Natural killer cell (primary cell): Measurements from ENCODE around the gene RELT. TPM values are rescaled to one million over a fixed set of nuclear protein-coding genes. Genes with fewer than 3 reads are reported as not detected.

Experiments
- ATAC-seq, 3 donors: fragments of 150-1000 bp in 2 of 3; fragments of 200-7000 bp in 1 of 3; cut with Tn5 transposase; 1 replicate in 1 of 3; 2 replicates in 2 of 3; pipeline ENCODE4 v1.10.0; 2021; ENCODE audit warnings: mild to moderate bottlenecking in 2 of 3, moderate library complexity in 2 of 3
- DNase-seq, 2 donors: peaks; one replicate each; pipeline versions ENCODE4 v3.0.0 to v3.0.0-alpha.2; 2013 to 2021; ENCODE audit warnings: mixed read lengths in 1 of 2
- H3K27ac ChIP-seq: one replicate; pipeline ENCODE4 v1.5.1; 2013; ENCODE audit warnings: mild to moderate bottlenecking, low read length
- H3K27me3 ChIP-seq: one replicate; pipeline ENCODE4 v1.6.1; 2013; ENCODE audit warnings: low read length; ENCODE audit not compliant: control insufficient read depth, insufficient read depth
- H3K36me3 ChIP-seq: one replicate; pipeline ENCODE4 v1.6.1; 2013; ENCODE audit warnings: low read length; ENCODE audit not compliant: control insufficient read depth, insufficient read depth
- H3K4me1 ChIP-seq: one replicate; pipeline ENCODE4 v1.6.1; 2013; ENCODE audit warnings: low read length; ENCODE audit not compliant: control insufficient read depth, insufficient read depth
- H3K4me3 ChIP-seq: one replicate; pipeline ENCODE4 v1.5.1; 2013; ENCODE audit warnings: low read length
- H3K9me3 ChIP-seq: one replicate; pipeline ENCODE4 v1.6.1; 2013; ENCODE audit warnings: low read length; ENCODE audit not compliant: control insufficient read depth, insufficient read depth
- H3K27ac Mint-ChIP-seq, 2 donors: one replicate each; pipeline ENCODE4 v1.8.0; 2022; ENCODE audit warnings: mild to moderate bottlenecking in 2 of 2, mixed read lengths in 2 of 2, moderate library complexity in 1 of 2
- H3K27me3 Mint-ChIP-seq, 2 donors: one replicate each; pipeline ENCODE4 v1.8.0; 2022; ENCODE audit warnings: low read depth in 2 of 2, mixed read lengths in 2 of 2
- H3K36me3 Mint-ChIP-seq: one replicate; pipeline ENCODE4 v1.8.0; 2022; ENCODE audit warnings: mixed read lengths
- H3K4me1 Mint-ChIP-seq, 2 donors: one replicate each; pipeline ENCODE4 v1.8.0; 2022; ENCODE audit warnings: mixed read lengths in 2 of 2
- H3K4me3 Mint-ChIP-seq: one replicate; pipeline ENCODE4 v1.8.0; 2022; ENCODE audit warnings: mild to moderate bottlenecking, moderate library complexity, mixed read lengths
- H3K9me3 Mint-ChIP-seq, 2 donors: one replicate each; pipeline ENCODE4 v1.8.0; 2022; ENCODE audit warnings: mixed read lengths in 2 of 2
- CTCF ChIP-seq: fragments of 200-600 bp; IDR thresholded peaks from one replicate; pipeline ENCODE4 v1.8.0; 2022; ENCODE audit warnings: antibody characterized with exemption
- WGBS: methylation state at CpG from one replicate; pipeline ENCODE4 v1.1.7; 2013; ENCODE audit warnings: missing lambda C conversion rate; ENCODE audit not compliant: insufficient coverage; 5-methylcytosine and 5-hydroxymethylcytosine counted together
- intact Hi-C: fragments of 100-400 bp; cut with micrococcal nuclease; formaldehyde crosslinking; loops from one replicate; pipeline ENCODE4 v1.14.2; 2022
- total RNA-seq, 4 donors: library from RNA; stranded (reverse); fragments of 120-200 nt in 1 of 4; gene quantifications; one replicate each; pipeline versions ENCODE4 v1.2.3 to v1.2.4, GENCODE V29; 2013 to 2022

Gene RELT
- total RNA-seq, 3 donors from 2014 or later (not counting 1 experiment from before 2014, with no cell fraction given) = 132 to 264 (median 151) TPM

DNA sequence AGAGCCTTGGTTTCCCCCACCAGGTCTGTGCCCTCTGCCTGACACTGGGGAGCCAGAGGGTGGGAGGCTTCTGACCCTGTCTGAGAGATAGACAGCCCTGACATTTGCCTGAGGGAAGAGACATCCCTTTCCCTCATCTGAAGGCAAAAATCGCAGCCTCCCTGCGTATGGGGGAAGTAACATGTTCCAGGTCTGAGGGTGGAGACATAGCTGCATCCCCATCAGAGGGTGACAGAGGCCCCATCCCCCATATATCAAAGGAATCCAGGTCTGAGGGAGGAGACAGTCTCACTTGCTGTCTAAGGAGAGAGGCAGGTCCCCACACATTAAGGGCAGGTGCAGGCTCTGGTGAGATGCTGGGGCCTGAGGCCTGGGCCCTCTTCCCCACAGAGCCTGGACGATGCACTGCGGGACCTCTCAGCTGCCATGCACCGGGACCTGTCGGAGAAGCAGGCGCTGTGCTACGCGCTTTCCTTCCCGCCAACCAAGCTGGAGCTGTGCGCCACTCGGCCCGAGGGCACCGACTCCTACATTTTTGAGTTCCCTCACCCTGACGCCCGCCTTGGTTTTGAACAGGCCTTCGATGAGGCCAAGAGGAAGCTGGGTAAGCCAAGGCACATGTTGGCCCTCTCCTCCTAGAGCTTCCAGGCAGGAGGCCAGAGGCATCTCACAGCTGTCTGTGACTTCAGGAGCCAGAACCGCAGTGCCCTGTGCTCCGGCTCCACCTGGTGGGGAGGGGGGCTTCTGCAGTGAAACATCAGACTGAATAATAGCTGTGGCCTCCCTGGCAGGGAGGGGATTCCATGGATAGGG, 16.1 kb upstream of the RELT start:
- TF ChIP-seq CTCF = no peak

GRCh38 chr11:73360743-73361369, 15.3 kb upstream of the RELT start:
- Mint-ChIP-seq H3K9me3 (no peaks in the 10 kb centered on the region), H3K4me3 (no peak overlapping the region), H3K27me3 (no peaks in the 10 kb centered on the region), H3K27ac (no peak overlapping the region), H3K36me3 (no peaks in the 10 kb centered on the region), H3K4me1 (peaks cover 4% of the 10 kb centered on the region in 2 donors)
- intact Hi-C loops = no loop called here
- DNase-seq (no peak), ATAC-seq (no peak)
- Histone ChIP-seq H3K27ac (no peak overlapping the region), H3K4me1 (peaks cover 8% of the 10 kb centered on the region), H3K9me3 (no peaks in the 10 kb centered on the region), H3K4me3 (no peak overlapping the region), H3K36me3 (no peaks in the 10 kb centered on the region), H3K27me3 (no peaks in the 10 kb centered on the region)
- TF ChIP-seq CTCF = no peak
- WGBS = 91% methylated on average over 8 of the region's 8 CpGs

More for the DNA sequence above, 16.1 kb upstream of the RELT start:
- Mint-ChIP-seq H3K36me3 (no peaks in the 10 kb centered on the region), H3K27me3 (no peaks in the 10 kb centered on the region), H3K27ac (no peak overlapping the region), H3K4me1 (no peaks in the 10 kb centered on the region), H3K9me3 (no peaks in the 10 kb centered on the region), H3K4me3 (no peak overlapping the region)
- Histone ChIP-seq H3K36me3 (no peaks in the 10 kb centered on the region), H3K27me3 (no peaks in the 10 kb centered on the region), H3K9me3 (no peaks in the 10 kb centered on the region), H3K4me3 (no peak overlapping the region), H3K27ac (no peak overlapping the region), H3K4me1 (peaks cover under 1% of the 10 kb centered on the region)
- intact Hi-C loops = no loop called here
- DNase-seq = peak in 1 of 2 donors; percentile 59
- ATAC-seq = peak in 2 of 3 donors; percentile 47 to 62
- 94% methylated on average over 17 of the region's 19 CpGs for WGBS

GRCh38 chr11:73361953-73362776, 14.0 kb upstream of the RELT start:
- ATAC-seq (no peak), DNase-seq (no peak)
- no peaks in the 10 kb centered on the region for H3K9me3 ChIP-seq
- H3K4me3 ChIP-seq = no peak overlapping the region
- intact Hi-C loops = no loop called here
- 93% methylated on average over 70 of the region's 70 CpGs for WGBS
- no peak overlapping the region for H3K27ac ChIP-seq
- H3K4me1 ChIP-seq = peaks cover 20% of the 10 kb centered on the region
- no peaks in the 10 kb centered on the region for H3K27me3 ChIP-seq
- no peak for TF ChIP-seq CTCF
- Mint-ChIP-seq H3K36me3 (no peaks in the 10 kb centered on the region), H3K27ac (peak overlapping the region in 1 of 2 donors; percentile 59), H3K4me3 (no peak overlapping the region), H3K9me3 (no peaks in the 10 kb centered on the region), H3K4me1 (peaks cover 16% of the 10 kb centered on the region in 2 donors), H3K27me3 (no peaks in the 10 kb centered on the region)
- H3K36me3 ChIP-seq = no peaks in the 10 kb centered on the region
